ENCODE measurements around the gene C12orf76. TPM values are rescaled to one million over a fixed set of nuclear protein-coding genes. Genes with fewer than 3 reads are reported as not detected.

C12orf76 gene
- total and polyA plus RNA-seq, 2 donors (not counting 1 experiment from before 2014, with no cell fraction given), result 21.5 to 28.5 TPM

DNA sequence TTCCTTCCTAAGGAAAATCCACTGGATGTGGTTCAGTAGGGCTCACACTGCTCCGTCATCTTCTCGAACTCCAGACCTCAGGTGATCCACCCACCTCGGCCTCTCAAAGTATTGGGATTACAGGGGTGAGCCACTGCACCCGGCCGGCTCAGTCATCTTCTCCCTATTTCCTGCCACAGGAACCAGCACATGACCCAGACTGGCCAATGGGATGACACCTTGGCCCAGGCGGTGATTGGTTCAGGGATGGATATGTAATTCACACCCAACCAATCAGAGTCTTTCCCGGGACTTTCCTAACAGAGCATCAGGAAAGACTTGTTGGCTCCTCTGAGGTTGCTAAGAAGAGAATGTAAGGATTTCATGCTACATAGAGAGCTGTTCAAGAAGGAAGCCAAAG is 19.2 kb upstream of the C12orf76 start:
- Histone ChIP-seq H3K27me3 (replicated peaks in 1 of 4; ENCODE audit: control extremely low read depth in 1 of 4, control insufficient read depth in 3 of 4, insufficient read depth in 4 of 4, low read length in 3 of 4) (no peaks in the 10 kb centered on the region), H3K4me1 (ENCODE audit: control insufficient read depth in 2 of 2, insufficient read depth in 2 of 2, low read length in 2 of 2) (no peaks in the 10 kb centered on the region), H3K9me3 (ENCODE audit: control extremely low read depth in 1 of 3, control insufficient read depth in 2 of 3, insufficient read depth in 1 of 3, low read length in 2 of 3) (no peaks in the 10 kb centered on the region), H3K79me2 (ENCODE audit: control insufficient read depth, insufficient read depth, low read length) (no peaks in the 10 kb centered on the region), H3K4me3 (ENCODE audit: control extremely low read depth in 1 of 5, extremely low read depth in 1 of 5, insufficient read depth in 1 of 5, low read depth in 2 of 5, low read length in 4 of 5) (no peak overlapping the region), H4K20me1 (ENCODE audit: control insufficient read depth, insufficient read depth, low read length, poor library complexity, severe bottlenecking) (no peaks in the 10 kb centered on the region), H2AFZ (ENCODE audit: insufficient read depth, low read depth, low read length, poor library complexity, severe bottlenecking) (no peak overlapping the region), H3K36me3 (replicated peaks in 1 of 2; ENCODE audit: control extremely low read depth in 1 of 2, control insufficient read depth in 1 of 2, extremely low read depth in 1 of 2, insufficient read depth in 2 of 2, low read length in 1 of 2) (no peaks in the 10 kb centered on the region), H3K27ac (ENCODE audit: low read length in 2 of 2) (no peak overlapping the region), H3K9ac (ENCODE audit: low read length) (no peak overlapping the region), H3K4me2 (replicated peaks; ENCODE audit: low read depth, low read length, poor library complexity, severe bottlenecking) (no peak overlapping the region)
- ATAC-seq (ENCODE audit: low read depth), result no peak
- Mint-ChIP-seq H3K27me3 (no peaks in the 10 kb centered on the region), H3K9me3 (ENCODE audit: insufficient read depth) (no peaks in the 10 kb centered on the region), H3K4me1 (peaks cover 2% of the 10 kb centered on the region), H3K4me3 (no peak overlapping the region), H3K27ac (no peak overlapping the region)
- no CpG with 5 or more reads among the region's 7 CpGs for WGBS (ENCODE audit: insufficient coverage)
- no peak for DNase-seq
- ChIA-PET POLR2A (no interaction called here), CTCF (no interaction called here)
- no peak for TF ChIP-seq EZH2 (IDR thresholded peaks at IDR 0.05; ENCODE audit: borderline replicate concordance, insufficient read depth, low read depth, low read length, poor library complexity, severe bottlenecking)
- TF ChIP-seq, protein P1, sequence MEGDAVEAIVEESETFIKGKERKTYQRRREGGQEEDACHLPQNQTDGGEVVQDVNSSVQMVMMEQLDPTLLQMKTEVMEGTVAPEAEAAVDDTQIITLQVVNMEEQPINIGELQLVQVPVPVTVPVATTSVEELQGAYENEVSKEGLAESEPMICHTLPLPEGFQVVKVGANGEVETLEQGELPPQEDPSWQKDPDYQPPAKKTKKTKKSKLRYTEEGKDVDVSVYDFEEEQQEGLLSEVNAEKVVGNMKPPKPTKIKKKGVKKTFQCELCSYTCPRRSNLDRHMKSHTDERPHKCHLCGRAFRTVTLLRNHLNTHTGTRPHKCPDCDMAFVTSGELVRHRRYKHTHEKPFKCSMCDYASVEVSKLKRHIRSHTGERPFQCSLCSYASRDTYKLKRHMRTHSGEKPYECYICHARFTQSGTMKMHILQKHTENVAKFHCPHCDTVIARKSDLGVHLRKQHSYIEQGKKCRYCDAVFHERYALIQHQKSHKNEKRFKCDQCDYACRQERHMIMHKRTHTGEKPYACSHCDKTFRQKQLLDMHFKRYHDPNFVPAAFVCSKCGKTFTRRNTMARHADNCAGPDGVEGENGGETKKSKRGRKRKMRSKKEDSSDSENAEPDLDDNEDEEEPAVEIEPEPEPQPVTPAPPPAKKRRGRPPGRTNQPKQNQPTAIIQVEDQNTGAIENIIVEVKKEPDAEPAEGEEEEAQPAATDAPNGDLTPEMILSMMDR (IDR thresholded peaks at IDR 0.05), result no peak
- intact Hi-C loops (cut with micrococcal nuclease), result no loop called here

DNA sequence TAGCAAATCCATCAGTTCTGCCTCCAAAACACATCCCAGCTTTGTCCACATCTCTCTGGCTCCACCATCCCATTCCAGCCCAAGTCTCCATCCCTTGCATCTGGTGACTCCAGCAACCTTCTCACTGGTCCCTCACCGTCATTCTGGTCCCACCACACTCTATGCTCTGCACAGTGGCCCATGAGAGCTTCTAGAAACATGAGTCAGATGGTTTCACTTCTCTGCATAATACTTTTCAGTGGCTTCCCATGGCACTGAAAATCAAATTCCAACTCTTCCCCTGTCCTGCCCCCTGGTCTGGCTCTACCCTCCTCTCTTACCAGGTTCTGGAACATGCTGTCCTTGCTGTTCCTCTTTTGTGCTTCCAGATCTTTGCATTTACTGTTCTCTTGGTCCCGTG is 17.2 kb upstream of the C12orf76 start:
- Mint-ChIP-seq H3K4me3 (no peak overlapping the region), H3K4me1 (no peaks in the 10 kb centered on the region), H3K27ac (no peak overlapping the region), H3K27me3 (peaks cover 4% of the 10 kb centered on the region), H3K9me3 (ENCODE audit: insufficient read depth) (no peaks in the 10 kb centered on the region)
- H3K9me3 ChIP-seq (ENCODE audit: control extremely low read depth in 1 of 3, control insufficient read depth in 2 of 3, insufficient read depth in 1 of 3, low read length in 2 of 3), result no peaks in the 10 kb centered on the region
- CTCF ChIA-PET, result no interaction called here
- no peaks in the 10 kb centered on the region for H4K20me1 ChIP-seq (ENCODE audit: control insufficient read depth, insufficient read depth, low read length, poor library complexity, severe bottlenecking)
- no peaks in the 10 kb centered on the region for H3K4me1 ChIP-seq (ENCODE audit: control insufficient read depth in 2 of 2, insufficient read depth in 2 of 2, low read length in 2 of 2)
- H3K27me3 ChIP-seq (replicated peaks in 1 of 4; ENCODE audit: control extremely low read depth in 1 of 4, control insufficient read depth in 3 of 4, insufficient read depth in 4 of 4, low read length in 3 of 4), result no peaks in the 10 kb centered on the region
- DNase-seq, result no peak
- no peak for TF ChIP-seq EZH2 (IDR thresholded peaks at IDR 0.05; ENCODE audit: borderline replicate concordance, insufficient read depth, low read depth, low read length, poor library complexity, severe bottlenecking)
- TF ChIP-seq, protein P1 (IDR thresholded peaks at IDR 0.05), result no peak
- 90% methylated on average over 1 of the region's 2 CpGs for WGBS (ENCODE audit: insufficient coverage)
- POLR2A ChIA-PET, result no interaction called here
- H3K36me3 ChIP-seq (replicated peaks in 1 of 2; ENCODE audit: control extremely low read depth in 1 of 2, control insufficient read depth in 1 of 2, extremely low read depth in 1 of 2, insufficient read depth in 2 of 2, low read length in 1 of 2), result no peaks in the 10 kb centered on the region
- H3K4me3 ChIP-seq (ENCODE audit: control extremely low read depth in 1 of 5, extremely low read depth in 1 of 5, insufficient read depth in 1 of 5, low read depth in 2 of 5, low read length in 4 of 5), result no peak overlapping the region
- intact Hi-C loops (cut with micrococcal nuclease), result no loop called here
- no peak overlapping the region for H2AFZ ChIP-seq (ENCODE audit: insufficient read depth, low read depth, low read length, poor library complexity, severe bottlenecking)
- no peak overlapping the region for H3K4me2 ChIP-seq (replicated peaks; ENCODE audit: low read depth, low read length, poor library complexity, severe bottlenecking)
- H3K9ac ChIP-seq (ENCODE audit: low read length), result no peak overlapping the region
- H3K79me2 ChIP-seq (ENCODE audit: control insufficient read depth, insufficient read depth, low read length), result no peaks in the 10 kb centered on the region
- H3K27ac ChIP-seq (ENCODE audit: low read length in 2 of 2), result no peak overlapping the region
- no peak for ATAC-seq (ENCODE audit: low read depth)

All from B cell (primary cell).